ENCODE data around the gene CUL4A.
"Not testable (repeated sequence)": the region's sequence is repeated elsewhere in the genome, so short reads cannot be mapped to it uniquely, and the experiment has no call there.

The CUL4A gene

DNA sequence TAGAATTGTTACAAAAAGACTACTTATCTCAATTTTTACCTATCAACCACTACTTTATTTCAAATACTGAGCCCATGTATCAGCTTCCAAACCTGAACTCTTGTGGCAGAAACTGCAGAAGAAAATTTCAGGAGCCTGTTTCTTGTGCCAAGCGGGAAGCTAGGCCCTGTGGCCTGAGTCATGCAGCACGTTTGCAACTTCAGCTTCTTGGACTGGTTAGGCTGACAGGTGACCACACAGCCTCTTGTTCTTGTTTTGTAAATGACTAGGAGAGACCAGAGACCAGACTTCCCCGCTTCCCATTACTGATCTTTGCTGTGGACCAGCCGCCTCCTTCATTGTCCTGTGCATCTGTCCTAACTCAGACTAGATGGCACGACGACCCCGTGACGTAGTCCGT is 84.3 kb downstream of the CUL4A start:
- DNase-seq: no peak

DNA sequence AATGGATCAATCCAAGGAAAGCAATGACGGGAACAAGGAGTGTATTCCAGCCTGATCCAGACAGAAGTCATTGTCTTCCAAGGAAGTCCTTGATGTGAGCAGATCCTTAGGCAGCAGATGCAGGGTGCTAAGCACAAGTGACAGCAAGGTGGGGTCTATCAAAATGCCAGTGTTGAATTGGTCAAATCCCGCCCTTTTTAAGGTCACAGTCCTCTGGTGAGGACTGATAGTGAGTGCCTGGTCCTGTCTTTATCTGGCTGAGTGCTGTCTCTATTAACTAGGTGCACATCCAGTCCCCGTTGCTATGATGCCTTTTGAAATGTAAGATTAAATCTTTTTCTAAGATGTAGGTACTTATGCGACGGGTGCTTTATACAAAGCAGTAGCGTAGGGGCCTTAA is 86.4 kb downstream of the CUL4A start:
- DNase-seq: no peak

DNA sequence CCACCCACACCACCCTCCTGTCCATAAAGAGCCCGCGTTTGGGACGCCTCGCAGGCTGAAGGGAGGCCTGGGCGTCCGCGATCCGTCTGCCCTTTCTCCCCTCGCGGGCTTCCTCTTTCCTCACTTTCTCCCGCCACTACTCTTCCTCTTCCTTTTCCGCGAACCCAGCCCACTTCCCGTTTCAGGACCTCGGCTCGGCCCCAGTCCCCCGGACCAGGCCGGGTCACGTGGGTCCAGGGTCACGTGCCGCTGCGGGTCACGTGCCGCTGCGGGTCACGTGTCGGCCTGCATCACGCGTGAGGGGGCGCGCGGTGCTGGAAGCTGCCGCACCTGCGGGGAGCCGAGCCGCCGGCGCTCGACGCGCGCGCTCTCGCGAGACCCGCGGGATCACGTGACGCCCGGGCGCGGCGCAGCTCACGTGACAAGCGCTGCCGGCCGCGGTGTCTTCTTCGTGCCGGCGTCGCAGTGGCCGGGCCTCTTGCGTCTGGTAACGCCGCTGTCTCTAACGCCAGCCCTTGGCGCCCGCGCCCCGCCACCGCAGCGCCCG is 87.5 kb downstream of the CUL4A start, which contains the start of gene LAMP1:
TSS of gene LAMP1 (plus strand) at position 417 of the 547 bp plus-strand sequence. CDS start 196 bp downstream, outside the sequence.
- peak; percentile 99 for DNase-seq

DNA sequence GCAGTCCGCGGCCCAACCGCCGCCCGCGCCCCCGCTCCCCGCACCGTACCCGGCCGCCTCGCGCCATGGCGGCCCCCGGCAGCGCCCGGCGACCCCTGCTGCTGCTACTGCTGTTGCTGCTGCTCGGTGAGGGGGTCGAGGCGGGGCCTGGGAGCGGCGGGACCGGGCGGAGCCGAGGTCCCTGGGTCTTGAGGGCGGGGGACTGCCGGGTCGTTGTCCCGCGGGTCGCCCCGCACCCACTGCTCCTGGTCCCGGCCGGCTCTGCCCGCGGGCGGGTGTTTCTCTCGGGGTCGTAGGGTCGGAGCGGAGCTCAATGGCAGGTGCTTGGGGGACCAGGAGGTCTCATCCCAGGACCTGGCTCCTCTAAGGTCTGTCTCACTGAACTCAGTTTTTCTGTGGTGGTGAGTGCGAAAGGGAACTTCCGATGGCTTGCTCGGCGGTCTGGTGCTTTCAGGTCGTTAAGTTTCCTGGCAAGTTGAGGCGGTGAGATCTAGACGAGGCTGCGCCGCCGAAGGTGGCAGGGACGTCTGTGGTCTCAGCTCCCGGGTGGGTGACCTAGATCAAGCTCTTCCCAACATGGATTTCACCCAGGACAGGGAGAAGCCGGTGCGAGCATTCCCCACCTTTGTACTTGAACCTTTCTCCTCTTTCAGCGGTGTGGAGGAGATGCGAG is 88.1 kb downstream of the CUL4A start:
- peak; percentile 53 for DNase-seq

DNA sequence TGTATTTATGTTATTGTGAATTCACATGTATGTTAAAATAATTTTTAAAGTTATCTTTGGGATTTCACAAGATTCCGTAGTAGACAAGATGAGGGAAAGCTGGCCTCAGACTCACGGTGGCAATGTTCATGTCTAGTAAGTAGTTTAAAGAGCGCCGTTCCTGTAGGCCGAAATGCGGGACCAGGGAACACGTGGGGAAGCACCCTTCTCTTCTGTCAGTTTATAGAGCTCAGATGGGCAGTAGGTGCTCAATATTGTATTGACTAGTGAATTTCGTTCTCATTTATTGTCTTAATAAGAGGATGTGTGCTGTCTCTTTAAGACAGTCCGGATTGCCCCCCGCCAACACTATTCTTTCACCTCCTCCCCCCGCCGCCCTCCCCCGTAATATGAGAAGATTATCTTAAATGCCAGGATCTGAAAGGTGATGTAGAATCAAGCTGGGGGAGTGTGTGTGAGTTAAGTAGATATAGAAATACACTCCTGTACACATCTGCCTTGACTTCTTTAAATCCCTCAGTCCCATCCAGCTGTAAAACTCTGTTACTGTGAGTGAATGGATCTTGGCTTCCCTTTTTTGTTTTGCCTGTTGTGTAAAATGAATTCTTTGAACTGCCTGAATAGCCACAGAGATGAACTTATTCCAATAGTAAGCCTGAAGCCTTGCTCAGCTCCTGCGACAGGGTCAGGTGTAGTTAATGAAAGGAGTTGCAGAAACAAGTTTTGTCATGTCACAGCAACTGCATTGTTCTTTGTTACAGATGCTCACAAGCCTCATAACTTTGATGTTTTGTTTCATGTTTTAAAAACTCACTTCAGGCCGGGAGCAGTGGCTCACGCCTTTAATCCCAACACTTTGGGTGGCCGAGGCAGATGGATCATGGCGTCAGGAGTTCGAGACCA is 88.9 kb downstream of the CUL4A start:
- DNase-seq: no peak

DNA sequence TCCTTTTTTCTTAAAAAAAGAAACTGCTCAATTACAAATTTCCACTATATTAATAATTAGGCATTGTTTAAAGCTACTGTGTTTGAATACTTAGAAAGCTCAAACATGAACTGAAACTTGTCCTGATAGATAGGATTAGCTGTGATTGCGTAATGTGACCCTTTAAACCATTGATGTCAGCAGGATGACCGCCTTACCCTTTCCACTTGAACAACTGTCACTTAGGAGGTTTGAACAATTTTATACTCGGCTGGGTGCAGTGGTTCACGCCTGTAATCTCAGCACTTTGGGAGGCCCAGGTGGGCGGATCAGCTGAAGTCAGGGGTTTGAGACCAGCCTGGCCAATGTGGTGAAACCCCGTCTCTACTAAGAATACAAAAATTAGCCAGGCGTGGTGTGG is 90.5 kb downstream of the CUL4A start:
- no peak for DNase-seq

DNA sequence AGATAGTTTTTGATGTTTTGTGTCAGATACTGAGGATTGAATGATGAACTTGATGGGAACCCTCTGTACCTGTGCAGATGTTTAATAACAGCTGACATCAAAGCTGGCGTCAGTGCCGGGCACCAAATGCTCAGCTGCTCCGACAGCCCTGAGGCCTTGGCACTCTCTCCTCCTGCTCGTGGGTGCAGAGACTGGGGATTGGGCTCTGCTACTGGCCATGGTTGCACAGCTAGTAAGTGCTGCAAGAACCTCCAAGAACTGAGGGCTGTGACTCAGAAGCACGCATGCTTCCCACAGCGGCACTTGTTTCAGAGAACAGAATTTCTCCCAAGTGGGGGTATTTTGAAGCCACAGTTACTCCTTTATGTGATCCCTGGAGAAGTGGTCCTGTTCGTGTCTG is 93.6 kb downstream of the CUL4A start:
- no peak for DNase-seq

DNA sequence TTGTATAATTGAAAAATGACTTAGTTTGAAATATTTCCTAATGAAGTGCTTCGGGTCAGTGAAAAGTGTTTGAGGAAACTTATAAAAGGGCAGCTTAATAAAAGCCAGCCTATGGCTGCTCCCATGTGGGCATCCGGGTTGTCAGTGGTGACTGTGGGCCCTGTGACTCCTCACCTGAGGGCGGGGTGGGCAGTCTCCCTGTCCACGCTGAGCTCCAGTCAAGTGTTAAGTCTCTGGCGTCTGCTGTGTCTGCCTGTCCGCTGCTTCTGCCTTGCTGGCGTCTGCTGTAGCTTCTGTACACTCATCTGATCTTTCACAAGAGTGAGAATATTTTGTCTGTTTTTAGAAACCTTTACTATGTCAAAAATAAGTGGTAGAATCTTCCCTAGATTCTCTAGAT is 94.7 kb downstream of the CUL4A start:
- no peak for DNase-seq

DNA sequence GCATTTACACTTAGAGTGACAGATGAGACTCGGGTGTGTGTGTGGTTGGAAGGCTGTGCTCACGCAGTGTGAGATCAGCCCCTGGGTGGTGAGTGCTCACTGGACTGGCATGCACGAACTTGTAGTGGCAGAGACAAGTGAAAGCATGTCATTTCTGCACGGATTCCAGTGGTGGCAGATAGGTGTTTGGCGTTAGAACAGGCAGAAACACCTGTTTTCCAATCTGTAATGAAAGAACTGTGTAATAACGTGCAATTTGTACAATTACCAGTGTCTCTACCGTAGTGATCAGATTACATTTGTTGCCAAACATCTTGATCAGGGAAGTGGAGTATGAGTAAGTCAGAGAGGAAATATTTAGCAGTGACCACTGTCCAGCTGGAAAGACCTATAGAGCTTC is 95.8 kb downstream of the CUL4A start:
- DNase-seq: no peak

DNA sequence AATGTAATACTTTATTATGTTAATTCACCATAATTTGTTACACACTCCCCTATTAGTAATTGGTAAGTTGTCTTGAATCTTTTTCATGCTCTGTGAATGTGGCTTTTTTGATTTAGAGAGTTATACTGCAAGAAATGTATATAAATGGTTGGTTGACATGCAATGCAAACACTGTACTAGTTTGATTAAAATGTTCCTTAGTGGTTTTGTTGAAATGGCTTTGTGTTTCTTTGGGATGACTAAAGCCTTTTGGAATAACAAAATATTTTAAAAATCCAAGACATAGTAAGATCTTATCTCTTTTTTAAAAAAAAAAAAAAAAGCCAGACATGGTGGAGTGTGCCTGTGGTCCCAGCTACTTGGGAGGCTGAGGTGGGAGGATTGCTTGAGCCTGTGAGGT is 98.1 kb downstream of the CUL4A start:
- DNase-seq: no peak

DNA sequence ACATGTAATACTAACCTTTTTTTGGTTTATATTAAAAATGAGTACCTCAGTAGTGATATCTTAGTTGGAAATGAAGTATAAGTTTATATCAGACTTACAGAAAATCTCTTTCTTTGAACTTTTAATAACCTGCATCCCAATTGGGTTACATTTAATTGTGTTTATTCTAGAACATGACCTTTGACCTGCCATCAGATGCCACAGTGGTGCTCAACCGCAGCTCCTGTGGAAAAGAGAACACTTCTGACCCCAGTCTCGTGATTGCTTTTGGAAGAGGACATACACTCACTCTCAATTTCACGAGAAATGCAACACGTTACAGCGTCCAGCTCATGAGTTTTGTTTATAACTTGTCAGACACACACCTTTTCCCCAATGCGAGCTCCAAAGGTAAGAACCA is 100.1 kb downstream of the CUL4A start:
- no peak for DNase-seq

DNA sequence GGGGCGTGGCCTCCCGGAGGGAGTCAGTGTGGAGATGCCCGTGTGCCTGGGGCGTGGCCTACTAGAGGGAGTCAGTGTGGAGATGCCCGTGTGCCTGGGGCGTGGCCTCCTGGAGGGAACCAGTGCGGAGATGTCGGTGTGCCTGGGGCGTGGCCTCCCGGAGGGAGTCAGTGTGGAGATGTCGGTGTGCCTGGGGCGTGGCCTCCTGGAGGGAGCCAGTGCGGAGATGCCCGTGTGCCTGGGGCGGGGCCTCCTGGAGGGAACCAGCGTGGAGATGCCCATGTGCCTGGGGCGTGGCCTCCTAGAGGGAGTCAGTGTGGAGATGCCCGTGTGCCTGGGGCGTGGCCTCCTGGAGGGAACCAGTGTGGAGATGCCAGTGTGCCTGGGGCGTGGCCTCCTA is 104.7 kb downstream of the CUL4A start:
- DNase-seq: not testable (repeated sequence)

DNA sequence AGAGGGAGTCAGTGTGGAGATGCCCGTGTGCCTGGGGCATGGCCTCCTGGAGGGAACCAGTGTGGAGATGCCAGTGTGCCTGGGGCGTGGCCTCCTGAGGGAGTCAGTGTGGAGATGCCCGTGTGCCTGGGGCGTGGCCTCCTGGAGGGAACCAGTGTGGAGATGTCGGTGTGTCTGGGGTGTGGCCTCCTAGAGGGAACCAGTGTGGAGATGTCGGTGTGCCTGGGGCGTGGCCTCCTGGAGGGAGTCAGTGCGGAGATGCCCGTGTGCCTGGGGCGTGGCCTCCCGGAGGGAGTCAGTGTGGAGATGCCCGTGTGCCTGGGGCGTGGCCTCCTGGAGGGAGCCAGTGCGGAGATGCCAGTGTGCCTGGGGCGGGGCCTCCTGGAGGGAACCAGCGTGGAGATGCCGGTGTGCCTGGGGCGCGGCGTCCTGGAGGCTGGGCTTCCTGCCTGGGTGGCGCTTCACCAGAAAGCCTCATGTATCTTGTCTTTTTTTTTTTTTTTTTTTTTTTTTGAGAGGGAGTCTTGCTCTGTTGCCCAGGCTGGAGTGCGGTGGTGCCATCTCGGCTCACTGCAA is 105.6 kb downstream of the CUL4A start:
- not testable (repeated sequence) for DNase-seq

DNA sequence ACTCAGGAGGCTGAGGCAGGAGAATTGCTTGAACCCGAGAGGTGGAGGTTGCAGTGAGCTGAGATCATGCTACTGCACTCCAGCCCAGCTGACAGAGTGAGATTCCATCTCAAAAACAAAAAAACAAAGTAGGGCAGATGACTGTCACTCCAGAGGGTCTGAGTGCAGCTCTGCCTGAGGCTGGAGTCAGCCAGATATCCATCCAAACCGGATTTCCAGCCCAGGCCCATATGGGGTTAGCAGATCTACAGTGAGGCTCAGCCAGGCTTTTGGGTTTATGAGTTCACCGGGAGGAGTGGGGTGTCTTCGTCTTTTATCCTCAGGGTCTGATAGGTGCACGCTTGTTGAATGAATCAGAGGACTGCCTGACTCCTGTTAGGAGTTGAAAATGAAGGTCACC is 106.6 kb downstream of the CUL4A start:
- DNase-seq: no peak
